Measurements from ENCODE around the gene PARP1. TPM values are rescaled to one million over a fixed set of nuclear protein-coding genes. Genes with fewer than 3 reads are reported as not detected.
"Not testable (repeated sequence)": the region's sequence is repeated elsewhere in the genome, so short reads cannot be mapped to it uniquely, and the experiment has no call there.

PARP1 gene
- total RNA-seq, 1 donor from 2014 or later: 18.4 TPM

- no peaks in the 10 kb centered on the region for H3K27me3 ChIP-seq (ENCODE audit: control insufficient read depth, insufficient read depth, low read length)
- no peak for TF ChIP-seq CTCF (IDR thresholded peaks at IDR 0.05; ENCODE audit: insufficient read depth, low read length, severe bottlenecking)
- no peaks in the 10 kb centered on the region for H3K36me3 ChIP-seq (ENCODE audit: control insufficient read depth, insufficient read depth, low read length)
- no peak for FAIRE-seq
- H3K4me3 ChIP-seq (ENCODE audit: low read depth, low read length): no peak overlapping the region
- DNase-seq (ENCODE audit: low read depth): no peak
Observed at GRCh38 chr1:226349801-226350518, 57.9 kb downstream of the PARP1 start.

GRCh38 chr1:226349081-226349480 is 58.8 kb downstream of the PARP1 start:
- H3K4me3 ChIP-seq (ENCODE audit: low read depth, low read length): no peak overlapping the region
- no peak for DNase-seq (ENCODE audit: low read depth)
- TF ChIP-seq CTCF (IDR thresholded peaks at IDR 0.05; ENCODE audit: insufficient read depth, low read length, severe bottlenecking): no peak
- FAIRE-seq: no peak
- H3K36me3 ChIP-seq (ENCODE audit: control insufficient read depth, insufficient read depth, low read length): no peaks in the 10 kb centered on the region
- no peaks in the 10 kb centered on the region for H3K27me3 ChIP-seq (ENCODE audit: control insufficient read depth, insufficient read depth, low read length)

GRCh38 chr1:226344441-226345259 is 63.2 kb downstream of the PARP1 start:
- no peak for TF ChIP-seq CTCF (IDR thresholded peaks at IDR 0.05; ENCODE audit: insufficient read depth, low read length, severe bottlenecking)
- H3K27me3 ChIP-seq (ENCODE audit: control insufficient read depth, insufficient read depth, low read length): no peaks in the 10 kb centered on the region
- no peak for FAIRE-seq
- no peak overlapping the region for H3K4me3 ChIP-seq (ENCODE audit: low read depth, low read length)
- no peaks in the 10 kb centered on the region for H3K36me3 ChIP-seq (ENCODE audit: control insufficient read depth, insufficient read depth, low read length)
- DNase-seq (ENCODE audit: low read depth): no peak

GRCh38 chr1:226342656-226343055 is 65.2 kb downstream of the PARP1 start:
- Histone ChIP-seq H3K36me3 (ENCODE audit: control insufficient read depth, insufficient read depth, low read length) (no peaks in the 10 kb centered on the region), H3K27me3 (ENCODE audit: control insufficient read depth, insufficient read depth, low read length) (no peaks in the 10 kb centered on the region), H3K4me3 (ENCODE audit: low read depth, low read length) (no peak overlapping the region)
- no peak for DNase-seq (ENCODE audit: low read depth)
- TF ChIP-seq CTCF (IDR thresholded peaks at IDR 0.05; ENCODE audit: insufficient read depth, low read length, severe bottlenecking): no peak
- no peak for FAIRE-seq

GRCh38 chr1:226340111-226340510 is 67.8 kb downstream of the PARP1 start:
- not testable (repeated sequence) for DNase-seq (ENCODE audit: low read depth); FAIRE-seq; H3K4me3 ChIP-seq (ENCODE audit: low read depth, low read length); H3K27me3 ChIP-seq (ENCODE audit: control insufficient read depth, insufficient read depth, low read length); H3K36me3 ChIP-seq (ENCODE audit: control insufficient read depth, insufficient read depth, low read length)

- no peaks in the 10 kb centered on the region for H3K27me3 ChIP-seq (ENCODE audit: control insufficient read depth, insufficient read depth, low read length)
- no peak for TF ChIP-seq CTCF (IDR thresholded peaks at IDR 0.05; ENCODE audit: insufficient read depth, low read length, severe bottlenecking)
- FAIRE-seq (no peak), DNase-seq (ENCODE audit: low read depth) (no peak)
- no peaks in the 10 kb centered on the region for H3K36me3 ChIP-seq (ENCODE audit: control insufficient read depth, insufficient read depth, low read length)
- H3K4me3 ChIP-seq (ENCODE audit: low read depth, low read length): no peak overlapping the region
Observed at GRCh38 chr1:226337276-226337875, 70.5 kb downstream of the PARP1 start.

Data from bronchial epithelial cell (primary cell).